MCF 10A (cell line): ENCODE measurements around the gene FBP1. TPM values are rescaled to one million over a fixed set of nuclear protein-coding genes. Genes with fewer than 3 reads are reported as not detected.
"Not testable (repeated sequence)": the region's sequence is repeated elsewhere in the genome, so short reads cannot be mapped to it uniquely, and the experiment has no call there.

Experiments used
- BruUV-seq: library from RNA; stranded (reverse); fragments of 400-500 nt; replicated peaks from 2 replicates; lab custom pipeline; 2021; lab: Mats Ljungman, UMichigan
- CTCF ChIA-PET: fragments of 300-600 bp; sonication (Branson Sonifier 250); formaldehyde crosslinking; extraction: SDS; loops from one replicate; lab custom pipeline; 2021; ENCODE audit warnings: antibody characterized with exemption, inconsistent platforms; lab: Yijun Ruan, JAX
- POLR2A ChIA-PET: fragments of 300-600, 350-650 bp; sonication (Branson Sonifier 250); formaldehyde crosslinking; extraction: SDS; loops from one replicate; lab custom pipeline; 2020; ENCODE audit warnings: antibody characterized with exemption, inconsistent platforms; lab: Yijun Ruan, JAX
- DNase-seq: peaks from one replicate; pipeline ENCODE4 v3.0.0-alpha.2; 2018; ENCODE audit not compliant: unreplicated experiment
- H3K27ac Mint-ChIP-seq: one replicate; pipeline ENCODE4 v1.8.0; 2022; ENCODE audit warnings: mild to moderate bottlenecking, low read depth, mixed read lengths; ENCODE audit not compliant: unreplicated experiment
- H3K27me3 Mint-ChIP-seq: one replicate; pipeline ENCODE4 v1.8.0; 2022; ENCODE audit warnings: mixed read lengths; ENCODE audit not compliant: insufficient read depth, unreplicated experiment
- H3K36me3 Mint-ChIP-seq: one replicate; pipeline ENCODE4 v1.8.0; 2022; ENCODE audit warnings: mild to moderate bottlenecking, moderate library complexity, mixed read lengths; ENCODE audit not compliant: insufficient read depth, unreplicated experiment
- H3K4me1 Mint-ChIP-seq: one replicate; pipeline ENCODE4 v1.8.0; 2022; ENCODE audit warnings: mixed read lengths; ENCODE audit not compliant: insufficient read depth, unreplicated experiment
- H3K4me3 Mint-ChIP-seq: one replicate; pipeline ENCODE4 v1.8.0; 2022; ENCODE audit warnings: mild to moderate bottlenecking, moderate library complexity, mixed read lengths; ENCODE audit not compliant: unreplicated experiment
- H3K9me3 Mint-ChIP-seq: one replicate; pipeline ENCODE4 v1.8.0; 2022; ENCODE audit warnings: mixed read lengths; ENCODE audit not compliant: unreplicated experiment
- intact Hi-C: fragments of 100-400 bp; cut with micrococcal nuclease; formaldehyde crosslinking; loops from 2 replicates; pipeline ENCODE4 v1.14.1; 2022
- total RNA-seq: library from RNA; stranded (reverse); gene quantifications from 2 replicates; pipeline ENCODE4 v1.2.3, GENCODE V29; 2022
- TF ChIP-seq, protein P1 (sequence below): fragments of 200-600 bp; IDR thresholded peaks from one replicate; pipeline ENCODE4 v1.8.0; 2022; ENCODE audit warnings: antibody characterized with exemption, mild to moderate bottlenecking; ENCODE audit not compliant: unreplicated experiment

The FBP1 gene
- total RNA-seq, 1 experiment from 2014 or later: not detected

DNA sequence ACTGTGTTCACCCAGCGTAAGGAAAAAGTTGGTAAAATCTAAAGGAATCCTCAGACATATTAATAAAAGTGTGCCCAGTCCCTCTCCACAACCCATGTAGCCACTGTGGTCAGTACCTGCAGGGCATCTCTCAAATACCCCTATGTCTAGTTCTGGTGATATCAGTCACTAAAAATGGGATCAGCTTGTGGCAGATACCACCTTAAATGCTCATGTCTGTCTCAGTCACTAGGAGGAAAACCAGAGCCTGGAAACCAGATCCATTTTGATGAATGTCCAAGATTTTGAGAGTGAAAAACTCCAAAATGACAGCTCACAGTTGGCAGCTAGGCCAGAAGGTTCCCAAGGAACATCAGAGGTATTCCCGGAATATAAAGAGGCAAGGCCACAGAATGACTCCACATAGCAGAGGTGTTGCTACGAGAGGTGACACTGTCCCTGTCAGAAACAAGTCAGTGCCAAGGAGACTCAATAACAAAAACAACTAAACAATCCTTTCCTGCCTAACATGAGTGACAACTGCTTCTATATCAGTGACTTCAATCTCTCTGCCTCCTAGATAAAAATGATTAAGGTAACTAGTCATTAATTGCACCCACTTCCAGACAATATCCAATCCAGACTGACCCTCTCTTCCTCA, 70.9 kb downstream of the FBP1 start:
- H3K27me3 Mint-ChIP-seq: peaks cover 31% of the 10 kb centered on the region
- TF ChIP-seq, protein P1, sequence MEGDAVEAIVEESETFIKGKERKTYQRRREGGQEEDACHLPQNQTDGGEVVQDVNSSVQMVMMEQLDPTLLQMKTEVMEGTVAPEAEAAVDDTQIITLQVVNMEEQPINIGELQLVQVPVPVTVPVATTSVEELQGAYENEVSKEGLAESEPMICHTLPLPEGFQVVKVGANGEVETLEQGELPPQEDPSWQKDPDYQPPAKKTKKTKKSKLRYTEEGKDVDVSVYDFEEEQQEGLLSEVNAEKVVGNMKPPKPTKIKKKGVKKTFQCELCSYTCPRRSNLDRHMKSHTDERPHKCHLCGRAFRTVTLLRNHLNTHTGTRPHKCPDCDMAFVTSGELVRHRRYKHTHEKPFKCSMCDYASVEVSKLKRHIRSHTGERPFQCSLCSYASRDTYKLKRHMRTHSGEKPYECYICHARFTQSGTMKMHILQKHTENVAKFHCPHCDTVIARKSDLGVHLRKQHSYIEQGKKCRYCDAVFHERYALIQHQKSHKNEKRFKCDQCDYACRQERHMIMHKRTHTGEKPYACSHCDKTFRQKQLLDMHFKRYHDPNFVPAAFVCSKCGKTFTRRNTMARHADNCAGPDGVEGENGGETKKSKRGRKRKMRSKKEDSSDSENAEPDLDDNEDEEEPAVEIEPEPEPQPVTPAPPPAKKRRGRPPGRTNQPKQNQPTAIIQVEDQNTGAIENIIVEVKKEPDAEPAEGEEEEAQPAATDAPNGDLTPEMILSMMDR: no peak
- no peak overlapping the region for H3K27ac Mint-ChIP-seq
- no peaks in the 10 kb centered on the region for H3K4me1 Mint-ChIP-seq
- CTCF ChIA-PET: interaction anchor here (0.6 to 0.7 kb wide), 2 partner anchors 84 to 321 kb away, joined by 3 to 4 read pairs; no protein-coding TSS in a partner anchor
- POLR2A ChIA-PET: interaction anchor here (0.7 kb wide), 1 partner anchor 656 kb away, joined by 3 read pairs; no protein-coding TSS in a partner anchor
- no peak for DNase-seq
- H3K9me3 Mint-ChIP-seq: no peaks in the 10 kb centered on the region
- H3K36me3 Mint-ChIP-seq: no peaks in the 10 kb centered on the region
- no TSS peak for BruUV-seq
- H3K4me3 Mint-ChIP-seq: no peak overlapping the region
- intact Hi-C loops: no loop called here

DNA sequence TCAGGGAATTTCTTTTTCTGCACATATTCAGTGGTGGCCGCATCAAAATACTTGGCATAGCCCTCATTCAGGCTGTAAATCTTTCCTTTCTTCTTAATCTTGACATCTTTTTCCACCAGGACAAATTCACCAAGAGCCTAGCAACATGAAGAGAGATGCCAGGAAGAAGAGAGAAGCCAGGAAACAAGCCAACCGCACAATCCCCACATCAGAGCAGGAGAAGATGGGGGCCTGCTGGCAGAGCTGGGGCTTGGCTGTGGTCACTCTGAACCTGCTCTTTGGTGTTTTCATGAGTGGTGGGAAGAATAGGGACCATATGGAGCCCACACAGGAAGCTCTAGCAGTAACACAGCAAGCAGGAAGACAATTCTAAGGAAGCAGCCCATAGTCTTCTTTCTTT, 72.0 kb downstream of the FBP1 start:
- H3K27me3 Mint-ChIP-seq: peaks cover 20% of the 10 kb centered on the region
- POLR2A ChIA-PET: no interaction called here
- CTCF ChIA-PET: no interaction called here
- intact Hi-C loops: no loop called here
- H3K27ac Mint-ChIP-seq: no peak overlapping the region
- no peak overlapping the region for H3K4me3 Mint-ChIP-seq
- DNase-seq: no peak
- no peaks in the 10 kb centered on the region for H3K4me1 Mint-ChIP-seq
- TF ChIP-seq, protein P1: no peak
- no peaks in the 10 kb centered on the region for H3K9me3 Mint-ChIP-seq
- BruUV-seq: no TSS peak
- H3K36me3 Mint-ChIP-seq: no peaks in the 10 kb centered on the region

DNA sequence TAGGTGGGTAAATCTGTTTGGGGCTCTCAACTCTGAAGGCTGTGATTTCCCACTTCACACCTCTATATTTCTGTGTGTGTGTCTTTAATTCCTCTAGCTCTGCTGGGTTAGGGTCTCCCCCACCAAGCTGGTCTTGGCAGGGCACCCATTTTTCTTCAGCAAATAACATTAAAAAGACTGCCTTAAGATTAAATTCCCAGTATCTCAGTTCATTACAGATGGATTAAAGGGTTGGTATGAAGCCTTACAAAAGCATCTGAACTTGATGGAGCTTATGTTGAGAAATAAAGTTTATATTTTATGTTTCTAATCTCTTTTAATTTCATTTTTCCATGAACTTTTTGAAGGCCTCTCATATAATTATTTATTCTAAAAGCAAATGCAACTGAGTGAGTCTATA, 72.8 kb downstream of the FBP1 start:
- Mint-ChIP-seq H3K27ac (no peak overlapping the region), H3K4me1 (no peaks in the 10 kb centered on the region), H3K4me3 (no peak overlapping the region), H3K27me3 (peaks cover 13% of the 10 kb centered on the region), H3K36me3 (no peaks in the 10 kb centered on the region), H3K9me3 (no peaks in the 10 kb centered on the region)
- no peak for DNase-seq
- ChIA-PET POLR2A (no interaction called here), CTCF (interaction anchor here (1.0 kb wide), 1 partner anchor 12 kb away, joined by 4 read pairs; the partner anchor contains the start of gene PCAT7)
- TF ChIP-seq, protein P1: no peak
- BruUV-seq: no TSS peak
- intact Hi-C loops: no loop called here

DNA sequence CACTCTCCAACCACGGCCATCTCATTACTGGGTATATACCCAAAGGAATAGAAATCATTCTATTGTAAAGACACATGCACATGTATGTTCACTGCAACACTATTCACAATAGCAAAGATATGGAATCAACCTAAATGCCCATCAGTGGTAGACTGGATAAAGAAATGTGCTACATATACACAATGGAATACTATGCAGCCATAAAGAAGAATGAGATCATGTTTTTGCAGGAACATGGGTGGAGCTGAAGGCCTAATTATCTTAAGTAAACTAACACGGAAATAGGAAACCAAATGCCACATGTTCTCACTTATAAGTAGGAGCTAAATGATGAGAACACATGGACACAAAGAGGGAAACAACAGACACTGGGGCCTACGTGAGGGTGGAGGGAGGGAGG, 75.0 kb downstream of the FBP1 start:
- H3K27ac Mint-ChIP-seq, CTCF ChIA-PET, H3K9me3 Mint-ChIP-seq, H3K36me3 Mint-ChIP-seq, DNase-seq, H3K4me1 Mint-ChIP-seq, POLR2A ChIA-PET, H3K4me3 Mint-ChIP-seq, BruUV-seq, intact Hi-C loops: not testable (repeated sequence)
- peaks cover 11% of the 10 kb centered on the region for H3K27me3 Mint-ChIP-seq
